Motor neuron (in vitro differentiated cells): ENCODE data around the gene ADK. TPM values are rescaled to one million over a fixed set of nuclear protein-coding genes. Genes with fewer than 3 reads are reported as not detected.
"Not testable (repeated sequence)": the region's sequence is repeated elsewhere in the genome, so short reads cannot be mapped to it uniquely, and the experiment has no call there.

Experiments
- ATAC-seq, 8 experiments: fragments of 200-7000 bp; cut with Tn5 transposase; replicated peaks in 6 of 8; 2 replicates each; pipeline ENCODE4 v1.8.0; 2021; ENCODE audit warnings: mild to moderate bottlenecking in 8 of 8, moderate library complexity in 8 of 8
- H3K27ac ChIP-seq, 2 donors: fragments of 250-450 bp; sonication (Bioruptor Pico); 2 replicates each; pipeline ENCODE4 v1.9.0; 2021; ENCODE audit warnings: antibody characterized with exemption in 2 of 2, mild to moderate bottlenecking in 2 of 2, moderate library complexity in 1 of 2
- H3K4me1 ChIP-seq, 2 donors: fragments of 250-450 bp; sonication (Bioruptor Pico); replicated peaks in 1 of 2; 2 replicates each; pipeline ENCODE4 v1.6.1; 2021; ENCODE audit warnings: antibody characterized with exemption in 2 of 2, mild to moderate bottlenecking in 2 of 2, moderate library complexity in 1 of 2
- H3K4me3 ChIP-seq, 5 donors: fragments of 250-450 bp; sonication (Bioruptor Pico); 2 replicates each; pipeline ENCODE4 v1.9.0; 2021; ENCODE audit warnings: antibody characterized with exemption in 5 of 5, mild to moderate bottlenecking in 5 of 5, moderate library complexity in 4 of 5
- whole genome bisulfite sequencing, 10 experiments: fragments of 450-650 bp; shearing (Covaris generic); methylation state at CpG; one replicate each; pipeline ENCODE4 v1.0.0; 2022; 5-methylcytosine and 5-hydroxymethylcytosine counted together
- in situ Hi-C, 9 experiments: fragments of 400-800 bp; cut with MboI; loops; one replicate each; pipeline ENCODE4 v1.15.0; 2021; ENCODE audit warnings: low sequenced_read_pairs in 9 of 9, low pct_unique_long_range_greater_than_20kb in 2 of 9; ENCODE audit not compliant: unreplicated experiment in 9 of 9
- total RNA-seq, 8 experiments: library from RNA; unstranded; fragments of 300-600 nt; gene quantifications; 2 replicates each; pipeline versions ENCODE4 v1.2.3 to v1.2.4, GENCODE V29; 2022

The ADK gene
- total RNA-seq, 8 experiments from 2014 or later, result 22.9 to 46.8 (median 31.7) TPM

DNA sequence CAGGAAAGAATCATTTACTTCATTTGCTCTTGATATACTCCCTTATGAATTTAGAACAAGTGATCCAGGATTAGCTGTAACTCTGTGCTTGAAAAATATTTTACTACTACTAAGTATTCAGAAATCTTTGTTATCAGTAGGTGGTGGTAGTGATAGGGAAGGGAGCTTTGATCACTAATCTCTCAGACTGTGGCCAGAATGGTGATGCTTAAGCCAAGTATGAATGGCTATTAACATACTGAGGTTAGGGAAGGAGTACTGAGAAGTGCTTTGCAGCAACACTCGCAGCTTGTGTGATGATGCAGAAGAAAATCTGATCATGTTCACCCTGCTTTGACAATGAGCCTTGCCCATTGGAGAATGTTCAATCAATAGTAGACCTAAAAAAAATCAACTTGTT, 29.7 kb upstream of the ADK start:
- Histone ChIP-seq H3K4me1 (no peaks in the 10 kb centered on the region), H3K27ac (no peak overlapping the region), H3K4me3 (no peak overlapping the region)
- WGBS, 10 experiments, result 71 to 100% (median 100%) methylated on average over 1 of the region's 1 CpG; no CpG with 5 or more reads in 2 of the 10 experiments
- in situ Hi-C loops, result no loop called here
- no peak for ATAC-seq

DNA sequence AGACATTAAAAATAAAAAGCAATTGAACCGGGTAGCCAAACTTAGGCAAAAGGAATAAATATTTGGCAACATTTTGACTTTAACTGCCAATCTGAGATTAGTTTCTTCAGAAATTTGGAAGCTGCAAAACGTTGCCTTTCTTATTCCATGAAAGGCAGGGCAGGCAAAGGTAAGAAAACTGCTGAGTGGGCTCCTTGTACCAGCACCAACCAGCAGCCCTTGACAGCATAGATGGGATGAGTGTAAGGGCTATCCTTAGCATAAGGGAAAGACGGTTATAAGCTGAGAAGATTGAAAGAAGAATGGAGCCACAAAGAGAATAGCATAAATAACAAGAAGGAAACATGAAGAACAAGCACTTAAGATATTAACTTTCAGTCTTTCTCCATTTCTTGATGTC, 29.0 kb upstream of the ADK start:
- in situ Hi-C loops, result no loop called here
- Histone ChIP-seq H3K4me3 (no peak overlapping the region), H3K4me1 (no peaks in the 10 kb centered on the region), H3K27ac (no peak overlapping the region)
- no peak for ATAC-seq
- 20 to 92% (median 68%) methylated on average over 2 to 3 of the region's 3 CpGs for WGBS, 10 experiments

DNA sequence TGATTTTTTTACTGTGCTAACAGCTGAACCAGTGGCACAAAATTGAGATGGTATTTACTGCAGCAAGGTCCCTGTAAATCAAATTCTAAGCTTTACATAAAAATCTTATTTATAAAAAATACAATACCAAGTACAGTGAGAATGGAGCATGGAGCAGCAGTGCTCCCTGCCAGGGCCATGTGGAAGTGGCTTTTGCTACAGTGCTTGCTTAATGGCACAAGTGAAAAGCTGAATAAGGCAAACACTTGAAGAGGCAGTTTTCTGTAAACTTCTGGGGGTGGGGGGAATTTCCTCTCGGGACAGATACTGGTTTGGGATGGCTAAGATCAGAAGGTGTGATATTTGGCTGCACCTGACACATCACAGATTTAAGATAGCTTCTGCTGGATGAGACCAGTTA, 27.9 kb upstream of the ADK start:
- Histone ChIP-seq H3K4me1 (no peaks in the 10 kb centered on the region), H3K4me3 (no peak overlapping the region), H3K27ac (no peak overlapping the region)
- 0 to 60% (median 0%) methylated on average over 1 of the region's 1 CpG; no CpG with 5 or more reads in 5 of the 10 experiments for WGBS, 10 experiments
- in situ Hi-C loops, result no loop called here
- no peak for ATAC-seq

DNA sequence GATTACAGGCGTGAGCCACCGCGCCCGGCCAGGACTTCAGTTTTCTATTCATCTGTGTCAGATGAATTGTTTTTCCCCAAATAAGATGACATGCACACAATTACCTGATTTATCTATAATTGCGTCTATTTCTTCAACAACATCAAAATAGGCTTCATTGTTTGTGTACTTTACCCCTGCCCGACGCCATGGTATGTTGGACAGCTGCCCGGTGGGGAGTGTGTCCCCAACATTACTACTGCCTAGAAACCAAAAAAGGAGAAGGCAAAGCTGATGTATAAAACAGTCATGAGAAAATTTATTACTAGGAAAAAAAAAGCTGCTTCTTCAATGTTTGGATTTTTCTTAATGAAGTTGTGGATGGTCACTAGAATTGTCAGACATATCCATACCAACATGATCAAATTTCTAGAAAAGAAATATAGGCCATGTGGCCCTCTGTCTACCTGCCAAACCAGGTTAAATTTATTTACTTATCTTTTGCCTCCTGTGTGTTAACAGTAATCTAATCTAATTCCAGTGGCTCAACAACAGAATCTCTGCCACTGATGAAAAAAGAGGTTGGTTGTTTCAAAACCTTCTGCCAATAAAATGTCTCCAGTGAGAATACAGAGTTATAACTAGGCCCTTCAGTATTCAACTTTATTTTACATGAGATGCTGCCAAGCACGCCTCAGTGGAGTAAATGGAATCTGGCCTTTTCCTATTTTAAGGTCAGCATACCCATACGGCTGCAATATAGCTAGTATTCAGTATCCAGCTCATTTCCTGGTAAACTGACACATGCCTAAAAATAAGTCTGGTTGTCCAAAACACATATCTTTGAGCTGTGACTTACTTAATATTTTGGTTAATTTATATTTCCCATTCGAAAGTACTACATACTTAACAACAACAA, 16.8 kb upstream of the ADK start:
- in situ Hi-C loops, result no loop called here
- no peaks in the 10 kb centered on the region for H3K4me1 ChIP-seq
- no peak overlapping the region for H3K4me3 ChIP-seq
- peak in 1 of 8 experiments; percentile 73 for ATAC-seq
- no peak overlapping the region for H3K27ac ChIP-seq
- 77 to 100% (median 96%) methylated on average over 3 to 11 of the region's 11 CpGs for WGBS, 10 experiments

DNA sequence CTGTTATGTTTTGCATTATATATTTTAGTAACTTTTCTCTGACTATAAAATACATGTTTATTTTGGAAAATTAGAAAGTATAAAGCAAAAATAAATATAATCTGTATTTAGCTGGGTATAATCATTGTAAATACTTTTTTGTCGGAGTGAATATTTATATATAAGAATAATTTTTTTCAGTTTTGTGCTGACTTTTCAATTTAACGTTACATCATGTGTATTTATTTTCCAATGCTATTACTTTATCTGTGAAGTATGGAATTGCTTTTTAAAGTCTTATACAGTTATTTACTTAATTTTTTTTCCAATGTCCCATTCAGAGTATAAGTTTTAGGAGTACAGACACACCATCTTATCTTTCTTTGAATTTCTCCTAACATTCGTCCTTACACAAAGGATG, 15.6 kb upstream of the ADK start:
- no peak for ATAC-seq
- H3K27ac ChIP-seq, result no peak overlapping the region
- H3K4me1 ChIP-seq, result no peaks in the 10 kb centered on the region
- in situ Hi-C loops, result no loop called here
- H3K4me3 ChIP-seq, result no peak overlapping the region
- WGBS, 10 experiments, result 81 to 100% (median 94%) methylated on average over 2 to 3 of the region's 3 CpGs

DNA sequence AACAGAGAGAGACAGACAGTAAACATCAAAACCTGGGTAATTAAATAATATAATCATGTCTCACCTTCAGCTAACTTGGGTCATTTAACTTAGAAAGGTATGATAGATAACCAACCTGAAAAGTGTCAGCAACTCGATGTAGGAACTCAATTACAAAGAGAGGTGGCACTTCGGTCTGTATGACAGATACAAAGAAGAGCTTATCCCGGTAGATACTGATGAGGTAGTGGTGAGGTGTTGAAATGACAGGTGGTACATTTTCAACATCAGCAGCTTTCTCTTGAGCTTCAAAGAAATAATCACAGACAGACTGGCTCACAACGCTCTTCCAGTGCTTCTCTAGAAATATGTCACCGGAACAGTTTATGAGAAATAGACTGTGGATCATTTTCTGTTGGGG, 13.0 kb upstream of the ADK start:
- H3K27ac ChIP-seq, result no peak overlapping the region
- in situ Hi-C loops, result no loop called here
- WGBS, 10 experiments, result 67 to 100% (median 92%) methylated on average over 1 to 5 of the region's 5 CpGs

DNA sequence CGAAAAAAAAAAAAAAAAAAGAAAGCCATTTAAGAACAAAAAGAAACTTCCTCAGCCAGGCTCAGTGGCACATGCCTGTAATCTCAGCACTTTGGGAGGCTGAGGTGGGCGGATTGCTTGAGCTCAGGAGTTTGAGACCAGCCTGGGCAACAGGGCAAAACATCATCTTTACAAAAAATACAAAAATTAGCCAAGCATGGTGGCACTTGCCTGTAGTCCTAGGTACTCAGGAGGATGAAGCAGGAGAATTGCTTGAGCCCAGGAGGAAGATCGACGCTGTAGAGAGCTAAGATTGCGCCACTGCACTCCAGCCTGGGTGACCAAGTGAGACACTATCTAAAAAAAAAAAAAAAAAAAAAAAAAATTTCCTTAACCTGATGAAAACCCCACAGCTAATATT, 12.4 kb upstream of the ADK start:
- H3K4me1 ChIP-seq, H3K4me3 ChIP-seq, in situ Hi-C loops, ATAC-seq, H3K27ac ChIP-seq: not testable (repeated sequence)
- 89 to 100% (median 95%) methylated on average over 2 to 5 of the region's 5 CpGs; no CpG with 5 or more reads in 2 of the 10 experiments for WGBS, 10 experiments

More for the DNA sequence above, 13.0 kb upstream of the ADK start:
- no peaks in the 10 kb centered on the region for H3K4me1 ChIP-seq
- H3K4me3 ChIP-seq, result no peak overlapping the region
- ATAC-seq, result no peak

DNA sequence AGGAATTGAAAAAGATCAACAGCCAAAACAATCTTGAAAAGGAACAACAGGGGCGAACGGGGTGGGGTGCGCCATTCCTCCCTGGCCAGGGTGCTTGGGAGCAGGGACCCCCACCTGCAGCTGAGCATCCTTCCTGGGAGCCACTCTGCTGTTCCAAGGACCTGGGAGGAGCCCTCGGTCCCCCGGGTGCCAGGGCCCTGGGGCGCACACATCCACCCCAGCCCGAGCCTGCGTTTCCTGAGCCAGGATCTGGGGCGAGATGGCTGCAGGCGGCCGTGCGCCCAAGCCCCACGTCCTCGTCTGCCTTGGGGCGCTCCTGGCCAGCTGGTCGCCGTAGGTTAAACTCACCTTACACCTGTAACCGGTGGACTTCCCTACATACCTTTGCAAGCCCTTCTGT, 11.0 kb upstream of the ADK start:
- ATAC-seq, result no peak
- Histone ChIP-seq H3K27ac (no peak overlapping the region), H3K4me1 (no peaks in the 10 kb centered on the region), H3K4me3 (no peak overlapping the region)
- in situ Hi-C loops, result no loop called here
- 50 to 100% (median 94%) methylated on average over 1 to 10 of the region's 18 CpGs; no CpG with 5 or more reads in 4 of the 10 experiments for WGBS, 10 experiments

DNA sequence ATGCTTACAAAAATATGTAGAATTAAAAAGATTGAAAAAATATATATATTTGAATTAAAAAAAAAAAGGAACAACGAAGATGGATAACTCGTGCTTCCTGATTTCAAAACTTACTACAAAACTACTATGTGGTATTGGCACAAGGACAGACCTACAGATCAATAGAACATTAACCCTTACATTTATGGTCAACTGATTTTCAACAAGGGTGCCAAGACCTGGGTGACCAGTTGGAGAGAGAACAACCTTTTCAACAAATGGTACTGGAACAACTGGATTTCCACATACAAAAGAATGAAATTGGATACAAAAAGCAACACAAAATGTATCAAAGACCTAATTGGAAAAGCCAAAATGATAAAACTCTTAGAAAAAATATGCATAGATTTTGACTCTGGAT, 10.5 kb upstream of the ADK start:
- ATAC-seq, result no peak
- in situ Hi-C loops, result no loop called here
- WGBS, 10 experiments, result 70 to 100% (median 93%) methylated on average over 1 to 2 of the region's 2 CpGs; no CpG with 5 or more reads in 3 of the 10 experiments

DNA sequence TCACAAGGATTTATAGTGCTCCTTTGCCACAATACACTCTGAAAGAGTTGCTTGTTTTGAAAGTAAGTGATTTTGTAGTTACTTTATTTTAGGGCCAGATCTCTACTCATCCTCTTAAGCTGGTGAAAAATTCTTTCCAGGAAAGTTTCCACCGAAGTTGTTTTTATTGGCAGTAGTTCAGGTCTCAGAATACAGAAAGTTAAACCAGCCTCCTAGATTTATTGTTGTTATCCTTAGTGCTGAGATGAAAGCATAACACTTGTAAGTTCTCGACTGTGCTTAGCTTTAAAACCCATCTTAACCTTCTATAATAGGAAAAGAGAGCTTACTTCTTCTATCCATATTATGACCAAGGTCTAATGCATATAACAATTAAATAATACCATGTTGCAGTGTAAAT, 5.9 kb upstream of the ADK start:
- H3K27ac ChIP-seq, result no peak overlapping the region
- ATAC-seq, result peak in 1 of 8 experiments; percentile 39

More for the DNA sequence above, 10.5 kb upstream of the ADK start:
- Histone ChIP-seq H3K27ac (no peak overlapping the region), H3K4me3 (no peak overlapping the region), H3K4me1 (no peaks in the 10 kb centered on the region)

DNA sequence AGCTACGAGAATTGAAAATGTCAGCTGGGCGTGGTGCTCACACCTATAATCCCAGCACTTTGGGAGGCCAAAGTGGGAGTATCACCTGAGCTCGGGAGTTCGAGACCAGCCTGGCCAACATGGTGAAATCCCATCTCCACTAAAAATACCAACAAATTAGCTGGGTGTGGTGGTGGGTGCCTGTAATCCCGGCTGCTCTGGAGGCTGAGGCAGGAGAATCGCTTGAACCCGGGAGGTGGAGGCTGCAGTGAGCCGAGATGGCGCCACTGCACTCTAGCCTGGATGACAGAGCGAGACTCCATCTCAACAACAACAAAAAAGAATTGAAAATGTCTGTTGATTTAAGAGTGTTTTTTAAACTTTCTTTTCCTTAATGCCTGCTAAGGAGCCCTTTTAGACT, 4.0 kb upstream of the ADK start:
- WGBS, 10 experiments, result 85 to 100% (median 98%) methylated on average over 1 to 9 of the region's 10 CpGs; no CpG with 5 or more reads in 1 of the 10 experiments
- H3K4me1 ChIP-seq, in situ Hi-C loops, H3K4me3 ChIP-seq, H3K27ac ChIP-seq, ATAC-seq: not testable (repeated sequence)

More for the DNA sequence above, 5.9 kb upstream of the ADK start:
- in situ Hi-C loops, result no loop called here
- 5 to 100% (median 62%) methylated on average over 2 of the region's 2 CpGs; no CpG with 5 or more reads in 2 of the 10 experiments for WGBS, 10 experiments
- H3K4me1 ChIP-seq, result peaks cover 0 to 6% of the 10 kb centered on the region in 2 donors
- no peak overlapping the region for H3K4me3 ChIP-seq

DNA sequence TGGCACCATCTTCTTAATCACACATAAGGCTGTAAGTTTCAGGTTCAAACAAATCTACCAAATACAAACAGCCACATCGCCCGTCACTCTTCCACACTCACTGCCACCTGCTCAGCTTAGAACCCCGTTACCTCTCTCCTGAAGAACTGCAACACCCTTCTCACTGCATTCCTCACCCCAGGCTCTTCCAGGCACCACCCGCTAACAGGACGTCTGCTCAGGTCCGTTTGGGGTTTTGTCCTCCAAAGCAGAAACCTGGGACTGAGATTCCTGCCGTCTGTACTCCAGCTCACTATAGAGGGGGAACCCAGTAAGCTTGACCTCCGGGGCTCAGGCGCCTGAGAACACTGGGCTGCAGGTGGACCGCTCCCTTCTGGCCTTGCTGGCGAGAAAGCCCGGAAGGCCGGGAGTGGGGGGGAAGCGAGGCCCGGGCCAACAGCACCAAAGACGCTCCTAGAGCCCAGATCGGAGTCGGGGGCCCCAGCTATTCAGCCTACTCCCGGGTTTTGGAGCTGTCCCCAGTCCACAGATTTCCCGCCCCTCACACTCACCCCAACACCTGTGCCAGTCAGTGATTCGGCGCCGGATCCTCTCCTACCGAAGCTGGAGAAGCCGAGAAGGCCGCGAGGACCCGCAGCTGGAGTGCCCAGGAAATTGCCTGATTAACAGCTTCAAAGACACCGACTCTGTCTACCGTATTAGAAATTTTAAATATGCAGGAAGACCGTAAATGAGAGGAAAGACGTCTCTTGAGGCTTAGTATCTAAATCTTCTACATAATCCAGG, 624 bp upstream of the ADK start, which contains the start of gene AP3M1:
Gene AP3M1, minus strand, starts transcription at position 625 of the 786 bp plus-strand sequence. CDS start 12,449 bp downstream, outside the sequence.
- in situ Hi-C loops, result no loop called here
- peak within 1 kb of the TSS; percentile 96 to 99 for H3K27ac ChIP-seq
- peaks cover 2 to 18% of the 10 kb centered on the region in 2 donors for H3K4me1 ChIP-seq
- H3K4me3 ChIP-seq, result peak within 1 kb of the TSS; percentile 62 to 71 (median 65)
- peak; percentile 58 to 69 (median 64) for ATAC-seq
- 0 to 1% (median 0%) methylated on average over 6 to 16 of the region's 32 CpGs; no CpG with 5 or more reads in 5 of the 10 experiments for WGBS, 10 experiments
